GM19240 (cell line): Measurements from ENCODE around the gene ANO10.
A peak's percentile ranks its signal among the peaks of the same experiment; 100 is the strongest.
"Not testable (repeated sequence)": the region's sequence is repeated elsewhere in the genome, so short reads cannot be mapped to it uniquely, and the experiment has no call there.

ENCODE experiments used
- DNase-seq: peaks from one replicate; pipeline ENCODE4 v3.0.0; 2011; ENCODE audit warnings: low spot score; ENCODE audit not compliant: insufficient read length

Gene ANO10

DNA sequence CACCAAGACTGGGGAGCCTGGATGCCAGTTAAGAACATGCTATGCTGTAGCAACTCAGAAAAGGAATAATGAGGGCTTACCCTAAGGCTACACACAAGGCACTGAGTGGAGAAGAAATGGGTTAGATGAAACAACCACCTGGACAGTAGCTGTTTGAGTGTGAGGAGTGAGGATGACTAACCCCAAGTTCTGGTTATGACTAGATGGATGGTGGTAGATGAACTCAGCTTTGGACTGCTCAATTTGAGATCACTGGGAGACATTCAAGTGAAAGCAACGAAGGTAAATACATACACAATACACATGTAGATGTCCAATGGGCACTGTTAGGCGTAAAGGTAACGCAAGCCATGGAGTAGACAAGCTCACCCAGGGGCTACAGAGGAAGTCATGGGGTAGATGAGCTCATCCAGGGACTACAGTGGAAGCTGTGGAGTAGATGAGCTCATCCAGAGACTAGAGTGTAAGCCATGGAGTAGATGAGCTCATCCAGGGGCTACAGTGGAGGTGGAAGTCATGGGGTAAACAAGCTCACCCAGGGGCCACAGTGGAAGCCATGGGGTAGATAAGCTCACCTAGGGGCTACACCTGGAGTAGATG is 98.3 kb downstream of the ANO10 start:
- peak; percentile 14 for DNase-seq

DNA sequence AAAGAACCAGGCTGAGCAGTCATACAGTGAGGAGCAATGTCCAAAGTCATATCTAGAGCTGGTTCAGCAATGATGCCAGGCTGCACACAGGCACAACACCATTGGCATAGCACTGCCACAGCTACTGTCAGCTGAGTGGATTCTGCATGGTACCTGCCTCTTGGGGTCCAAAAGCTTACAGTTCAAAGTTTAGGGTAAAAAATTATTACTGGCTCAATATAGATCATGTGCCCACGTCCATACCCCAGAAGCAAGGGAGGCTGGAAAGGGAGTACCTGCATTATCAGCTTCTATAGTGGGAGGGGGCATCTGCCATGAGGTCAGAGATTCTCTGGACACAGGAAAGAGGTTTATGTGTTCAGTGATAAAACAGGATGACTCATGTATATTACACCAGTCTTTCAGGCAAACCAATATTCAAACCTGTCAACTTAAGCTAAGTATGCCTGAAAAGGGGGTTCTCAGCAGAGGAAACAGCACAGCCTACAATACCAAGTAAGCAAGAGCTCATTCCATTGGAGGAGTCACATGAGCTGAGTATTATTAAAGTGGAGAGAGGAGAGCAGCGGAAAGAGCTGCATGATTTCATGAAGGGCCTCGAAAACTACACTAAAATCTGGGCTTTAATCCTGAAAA is 99.0 kb downstream of the ANO10 start:
- no peak for DNase-seq

DNA sequence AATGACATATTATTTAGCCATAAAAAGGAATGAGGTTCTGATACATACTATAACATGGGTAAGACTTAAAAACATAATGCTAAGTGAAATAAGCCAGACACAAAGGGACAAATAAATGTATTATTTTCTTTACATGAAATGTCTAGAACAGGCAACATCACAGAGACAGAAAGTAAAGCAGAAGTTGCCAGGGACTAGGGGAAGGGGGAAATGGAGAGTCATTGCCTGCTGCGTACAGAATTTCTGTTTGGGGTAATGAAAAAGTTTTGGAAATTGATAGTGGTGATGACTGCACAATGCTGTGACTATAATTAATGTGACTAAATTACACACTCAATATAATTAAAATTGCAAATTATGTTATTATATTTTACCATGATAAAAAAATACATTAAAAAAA is 99.9 kb downstream of the ANO10 start:
- no peak for DNase-seq

DNA sequence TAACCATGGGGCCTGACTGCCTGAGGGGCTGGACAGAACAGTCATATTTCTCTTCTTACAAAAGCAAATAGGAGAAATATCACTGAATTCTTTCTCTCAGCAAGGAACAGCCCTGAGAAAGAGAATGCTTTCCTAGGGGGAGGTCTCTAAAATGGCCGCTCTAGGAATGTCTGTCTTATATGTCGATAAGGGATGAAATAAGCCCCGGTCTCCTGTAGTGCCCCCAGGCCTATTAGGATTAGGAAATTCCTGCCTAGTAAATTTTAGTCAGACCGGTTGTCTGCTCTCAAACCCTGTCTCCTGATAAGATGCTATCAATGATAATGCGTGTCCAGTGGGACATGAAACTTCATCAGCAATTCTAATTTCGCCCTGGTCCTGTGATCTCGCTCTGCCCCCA is 103.3 kb downstream of the ANO10 start:
- not testable (repeated sequence) for DNase-seq

DNA sequence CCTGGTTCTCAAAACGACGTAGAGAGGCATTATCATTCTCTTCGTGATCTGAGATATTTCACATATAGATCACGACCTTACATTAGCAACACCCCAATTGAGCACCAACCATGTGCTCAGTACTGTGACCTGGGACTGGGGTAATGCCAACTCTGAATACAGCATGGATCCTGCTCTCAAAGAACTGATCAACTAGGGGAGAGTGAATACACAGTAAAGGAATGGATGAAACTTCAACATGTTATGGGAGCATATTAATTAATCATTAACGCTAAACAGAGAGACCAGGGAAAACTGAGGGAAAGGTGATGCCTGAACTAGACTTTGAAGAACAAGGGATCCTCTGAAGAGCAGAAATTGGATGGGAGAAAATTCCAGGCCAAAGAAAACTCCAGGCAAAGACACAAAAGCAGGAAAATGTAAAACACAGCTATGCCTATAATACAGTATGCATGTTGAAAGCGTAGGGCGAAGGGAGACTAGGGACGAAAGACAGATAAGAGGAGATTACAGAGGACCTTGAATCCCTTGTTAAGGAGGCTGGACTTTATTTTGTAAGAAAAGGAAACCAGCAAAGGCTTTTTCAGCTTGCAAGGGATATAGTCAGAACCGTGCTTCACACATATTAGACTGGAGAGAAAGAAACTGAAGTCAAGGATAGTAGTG is 105.7 kb downstream of the ANO10 start:
- no peak for DNase-seq

DNA sequence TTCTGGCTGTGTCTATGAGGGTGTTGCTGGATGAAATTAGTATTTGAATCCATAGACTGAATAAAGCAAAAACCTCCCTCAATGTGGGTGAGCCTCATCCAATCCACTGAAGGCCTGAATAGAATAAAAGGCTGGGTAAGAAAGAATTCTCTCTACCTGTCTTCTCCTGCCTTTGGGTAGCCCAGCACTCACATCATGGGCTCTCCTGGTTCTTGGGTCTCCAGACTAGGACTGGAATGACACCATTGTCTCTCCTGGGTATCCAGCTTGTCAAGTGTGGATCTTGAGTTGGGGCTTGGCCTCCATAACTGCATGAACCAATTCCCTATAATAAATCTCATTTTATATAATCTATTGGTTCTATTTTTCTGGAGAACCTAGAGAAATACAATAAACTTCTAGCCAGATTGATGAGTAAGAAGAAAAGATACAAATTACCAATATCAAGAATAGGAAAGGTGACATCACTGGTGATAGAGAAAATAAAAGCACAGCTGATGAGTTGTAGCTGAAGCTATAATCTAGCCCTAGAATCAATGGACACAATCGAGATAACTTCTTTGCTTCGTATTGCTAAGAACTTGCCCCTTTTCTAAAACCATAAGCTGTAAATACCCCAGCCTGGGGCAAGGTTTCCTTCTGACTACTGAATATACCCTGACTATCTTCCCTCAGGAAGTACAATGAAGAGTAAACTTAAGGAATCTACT is 106.4 kb downstream of the ANO10 start:
- no peak for DNase-seq

DNA sequence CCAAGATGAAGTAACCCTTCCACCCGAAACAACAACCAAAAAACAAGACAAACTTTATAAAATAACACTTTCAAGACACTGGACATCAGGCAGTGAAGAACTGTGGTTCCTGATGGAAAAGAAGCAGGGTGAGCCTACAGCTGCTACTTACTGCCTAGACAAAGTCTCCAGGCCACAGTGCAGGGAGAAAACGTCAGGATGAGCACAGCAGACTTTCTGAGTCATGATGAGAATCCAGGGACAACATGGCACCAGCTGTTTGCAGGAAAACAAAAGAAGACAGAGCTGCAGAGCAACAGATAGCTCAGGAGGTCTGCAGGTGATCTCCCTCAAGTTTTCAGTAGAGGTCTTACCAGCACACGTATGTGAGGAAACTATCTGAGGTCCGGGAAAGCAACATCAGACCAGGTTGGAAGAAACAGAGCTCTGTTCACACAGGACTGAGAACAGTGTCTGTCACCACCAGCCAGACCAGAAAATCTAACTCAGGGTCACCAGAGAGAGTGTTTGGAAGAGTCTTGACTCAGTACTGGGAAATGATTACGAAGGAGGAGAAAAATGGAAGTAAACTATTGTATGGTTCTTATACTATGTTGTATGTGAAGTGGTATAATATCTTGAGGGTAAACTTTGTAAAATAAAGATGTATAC is 108.9 kb downstream of the ANO10 start:
- DNase-seq: no peak

DNA sequence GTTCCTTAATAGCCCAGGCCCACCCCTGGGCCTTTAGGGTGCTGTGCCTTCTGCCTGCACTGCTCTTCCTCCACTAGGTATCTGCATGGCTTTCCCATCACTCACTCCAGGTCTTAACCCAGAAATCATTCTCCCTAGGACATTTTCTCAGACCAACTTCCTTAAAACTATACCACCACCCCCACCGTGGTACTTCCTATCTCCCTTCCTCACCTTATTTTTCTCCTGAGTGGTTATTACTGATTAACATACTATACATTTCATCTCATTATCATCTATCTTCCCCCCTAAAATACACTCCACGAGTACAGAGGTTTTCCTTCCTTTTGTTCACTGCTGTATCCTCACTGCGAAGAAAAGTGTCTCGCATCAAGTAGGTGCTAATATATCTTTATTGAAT is 115.2 kb downstream of the ANO10 start:
- no peak for DNase-seq

DNA sequence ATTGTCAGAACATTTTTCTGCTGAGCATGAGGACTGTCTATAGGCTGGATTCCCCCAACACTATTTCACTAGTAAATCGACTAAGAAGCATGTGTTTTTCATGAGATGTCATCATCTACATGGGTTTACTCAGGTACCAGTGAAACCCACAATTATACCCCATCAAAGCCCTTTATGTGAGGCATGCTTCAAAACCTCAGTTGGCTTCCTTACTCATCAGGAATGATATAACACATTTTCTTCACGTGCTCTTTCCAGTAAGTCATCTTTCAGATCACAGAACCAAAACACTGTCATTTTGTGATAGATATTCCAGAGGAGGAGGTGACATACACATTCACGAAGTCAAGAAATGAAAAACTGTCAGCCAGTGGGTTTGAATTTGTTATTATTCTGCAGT is 116.5 kb downstream of the ANO10 start:
- no peak for DNase-seq

DNA sequence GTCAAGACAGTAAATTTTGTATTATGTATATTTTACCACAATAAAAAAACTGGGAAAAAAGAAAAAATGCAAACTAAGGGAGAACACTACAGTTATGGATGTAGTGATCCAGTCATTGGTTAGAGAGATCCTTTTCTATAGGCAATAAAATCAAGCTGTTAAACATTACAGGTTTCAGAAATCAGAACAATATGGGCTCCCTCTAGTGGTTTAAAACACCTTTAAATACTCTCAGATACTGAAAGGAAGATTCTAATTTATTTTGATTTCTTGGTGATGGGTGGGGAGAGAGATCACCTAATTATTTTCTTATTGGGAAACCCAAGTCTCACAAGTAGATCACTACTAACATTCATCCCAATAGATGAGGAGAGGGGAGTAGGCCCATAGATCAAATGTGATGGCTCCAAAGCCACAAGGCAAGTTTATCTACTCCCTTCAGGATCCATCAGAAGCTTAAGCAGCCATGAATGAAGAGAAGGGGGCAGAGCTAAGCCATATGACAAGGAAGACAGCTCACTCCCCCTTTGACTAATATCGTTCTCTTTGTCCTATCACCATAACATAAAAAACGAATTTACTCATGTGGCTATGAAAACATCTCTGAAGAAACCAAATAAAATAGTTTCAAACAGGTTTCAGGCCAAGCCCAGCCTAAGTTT is 118.6 kb downstream of the ANO10 start:
- no peak for DNase-seq

DNA sequence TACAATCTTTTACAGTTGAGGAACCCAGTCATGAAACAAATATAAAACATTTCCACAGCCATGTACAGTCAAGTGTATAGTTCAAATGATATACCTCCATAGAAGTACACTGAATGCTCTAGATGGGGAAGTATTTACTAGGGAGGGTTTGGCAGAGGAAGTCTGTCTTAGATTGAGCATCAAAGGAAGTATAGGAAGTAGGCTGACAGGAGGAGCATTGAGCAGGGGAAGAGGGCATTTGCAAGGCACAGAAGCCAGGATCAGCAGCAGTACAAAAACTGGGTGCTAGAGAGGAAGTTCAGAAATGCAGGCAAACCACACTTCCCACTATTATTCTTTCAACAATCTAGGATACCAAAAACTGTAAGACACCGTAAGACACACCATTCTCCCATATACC is 122.6 kb downstream of the ANO10 start:
- no peak for DNase-seq

DNA sequence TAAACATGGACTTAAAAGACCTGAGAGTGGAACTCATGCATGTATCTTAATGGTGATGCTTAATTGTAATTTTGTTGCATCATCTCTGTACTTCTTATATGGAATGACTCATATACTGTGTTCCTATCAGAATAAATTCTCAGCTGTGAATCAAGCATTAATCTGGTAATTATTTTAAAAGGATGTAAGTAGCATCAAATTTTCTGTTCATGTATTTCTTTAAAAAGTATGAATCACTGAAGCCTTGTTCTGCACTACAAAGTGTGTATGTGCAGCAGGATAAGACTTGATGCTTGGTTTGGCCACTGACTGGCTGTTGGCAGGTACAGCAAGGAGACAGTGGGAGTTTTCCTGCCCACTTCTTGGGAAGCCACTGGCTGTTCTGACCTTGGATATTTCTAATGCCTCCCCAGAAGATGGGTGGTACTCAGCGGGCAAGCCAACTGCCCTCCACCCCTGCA is 123.9 kb downstream of the ANO10 start:
- no peak for DNase-seq

DNA sequence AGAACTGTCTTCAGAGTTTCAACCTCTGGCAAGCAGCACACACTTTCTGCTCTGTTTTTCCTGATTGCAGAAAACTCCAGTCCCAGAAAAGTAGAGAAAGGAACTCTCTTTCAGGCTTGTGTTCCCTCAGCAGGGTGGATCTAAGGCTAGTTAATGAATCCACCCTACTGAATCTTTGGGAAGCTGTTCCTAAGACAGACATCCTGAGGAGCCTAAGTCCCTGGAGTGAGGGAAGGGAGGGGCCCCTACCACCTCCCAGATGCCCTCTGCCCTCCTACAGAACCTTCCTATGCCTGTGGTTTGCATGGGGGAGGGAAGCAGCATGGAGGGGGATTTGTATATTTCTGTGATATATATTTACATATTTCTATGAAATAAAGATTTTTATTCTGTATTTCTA is 124.4 kb downstream of the ANO10 start:
- no peak for DNase-seq

DNA sequence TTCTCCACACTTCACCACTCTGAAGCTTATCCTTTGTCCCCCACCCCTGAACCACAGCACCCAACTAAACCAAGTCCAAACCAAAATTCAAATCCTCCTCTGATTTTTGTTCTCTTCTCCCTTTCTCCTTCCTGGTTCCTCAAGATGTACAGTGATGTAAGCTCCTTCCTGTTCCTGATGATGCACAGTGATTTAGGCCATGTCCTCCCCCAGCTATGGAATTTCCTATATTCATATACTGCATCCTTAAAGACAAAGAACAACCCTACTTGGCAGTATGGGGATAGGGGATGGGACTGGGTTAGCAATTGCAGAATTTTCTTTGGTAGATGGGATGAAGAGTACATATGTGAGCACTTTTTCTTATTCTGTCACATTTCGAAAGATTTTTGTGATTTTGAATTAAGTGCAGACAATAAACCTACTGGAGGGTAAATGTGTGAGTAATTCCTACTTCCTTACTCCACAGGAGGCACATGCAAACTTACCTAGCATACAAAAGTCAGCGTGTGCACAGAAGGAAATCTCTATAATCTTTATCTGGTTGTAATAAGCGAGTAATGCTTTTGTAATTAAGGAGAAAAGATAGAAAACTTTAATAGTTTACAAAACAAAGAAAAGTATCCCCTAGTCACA is 125.0 kb downstream of the ANO10 start:
- no peak for DNase-seq

DNA sequence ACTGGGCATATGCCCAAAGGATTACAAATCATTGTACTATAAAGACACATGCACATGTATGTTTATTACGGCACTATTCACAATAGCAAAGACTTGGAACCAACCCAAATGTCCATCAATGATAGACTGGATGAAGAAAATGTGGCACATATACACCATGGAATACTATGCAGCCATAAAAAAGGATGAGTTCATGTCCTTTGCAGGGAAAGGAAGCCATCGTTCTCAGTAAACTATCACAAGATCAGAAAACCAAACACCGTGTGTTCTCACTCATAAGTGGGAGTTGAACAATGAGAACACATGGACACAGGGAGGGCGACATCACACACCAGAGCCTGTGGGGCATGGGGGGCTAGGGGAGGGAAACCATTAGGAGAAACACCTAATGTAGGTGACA is 128.9 kb downstream of the ANO10 start:
- DNase-seq: not testable (repeated sequence)

DNA sequence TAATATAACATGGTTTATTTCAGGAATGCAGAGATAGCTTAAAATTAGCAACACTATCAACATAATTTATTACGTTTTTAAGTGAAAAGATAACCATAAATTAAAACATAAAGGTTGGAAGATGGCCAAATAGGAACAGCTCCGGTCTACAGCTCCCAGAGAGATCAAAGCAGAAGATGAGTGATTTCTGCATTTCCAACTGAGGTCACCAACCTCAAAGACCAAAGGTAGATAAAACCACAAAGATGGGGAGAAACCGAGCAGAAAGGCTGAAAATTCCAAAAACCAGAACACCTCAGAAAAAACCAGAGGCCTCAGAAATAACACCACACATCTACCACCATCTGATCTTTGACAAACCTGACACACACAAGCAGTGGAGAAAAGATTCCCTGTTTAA is 130.0 kb downstream of the ANO10 start:
- not testable (repeated sequence) for DNase-seq

DNA sequence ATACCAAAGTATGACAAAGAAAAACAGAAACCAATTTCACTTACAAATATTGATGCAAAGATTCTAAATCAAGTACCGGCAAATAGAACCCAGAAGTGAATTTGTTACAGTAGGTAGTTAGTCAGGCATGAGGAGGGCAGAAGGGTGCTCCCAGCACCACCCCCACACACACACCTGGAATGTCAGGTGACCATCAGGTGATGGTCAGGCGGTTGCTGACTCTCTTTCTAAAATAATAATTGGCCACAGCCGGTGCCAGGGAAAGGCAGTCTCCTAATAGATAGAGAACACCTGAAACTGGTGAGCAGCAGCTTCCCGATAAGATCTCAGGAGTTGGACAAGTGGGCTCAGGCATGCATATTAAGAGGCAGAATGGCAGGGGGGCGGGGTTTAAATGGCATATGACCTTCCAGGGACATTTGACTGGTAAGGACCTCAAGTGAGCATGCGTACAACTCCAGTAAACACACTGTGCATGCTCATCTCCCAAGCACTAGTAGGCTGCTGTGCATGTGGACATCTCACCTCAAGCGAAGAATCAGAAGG is 131.1 kb downstream of the ANO10 start:
- DNase-seq: no peak

DNA sequence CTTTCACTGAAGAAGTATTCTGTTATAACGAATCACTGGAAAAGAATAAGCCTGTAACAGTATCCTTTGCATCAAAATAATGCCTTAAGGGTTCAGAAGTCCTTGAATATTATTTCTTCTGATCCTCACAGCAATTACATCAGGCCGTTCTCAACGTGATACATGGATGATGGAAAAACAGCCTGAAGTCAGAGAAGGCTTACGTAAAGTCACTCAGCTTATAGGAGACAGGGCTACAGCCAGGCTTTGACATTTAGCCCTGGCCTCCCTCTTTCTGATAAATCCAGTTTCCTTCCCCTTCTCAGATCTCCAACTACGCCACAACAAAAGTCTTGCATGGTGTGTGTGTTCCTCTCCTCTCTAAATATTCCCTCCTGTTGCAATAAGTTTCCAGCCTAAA is 131.9 kb downstream of the ANO10 start:
- DNase-seq: no peak

DNA sequence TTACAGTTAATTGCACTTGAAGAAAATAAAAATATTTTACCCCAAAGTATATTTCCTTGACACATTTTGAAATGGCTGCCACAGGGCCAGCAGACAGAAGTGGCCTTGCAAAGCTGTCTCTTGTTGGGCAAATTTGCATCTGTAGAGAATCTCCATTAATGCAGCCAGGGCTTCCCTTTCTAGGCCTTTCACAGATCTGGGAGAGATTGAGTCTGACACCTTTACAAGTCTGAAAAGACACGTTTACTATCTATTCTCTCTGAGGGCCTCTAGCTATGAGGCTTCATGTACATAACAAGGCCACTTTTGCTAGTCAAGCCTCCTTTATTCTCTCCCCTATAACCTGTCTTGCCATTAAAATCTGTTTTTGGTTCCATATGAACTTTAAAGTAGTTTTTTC is 135.9 kb downstream of the ANO10 start:
- DNase-seq: no peak

DNA sequence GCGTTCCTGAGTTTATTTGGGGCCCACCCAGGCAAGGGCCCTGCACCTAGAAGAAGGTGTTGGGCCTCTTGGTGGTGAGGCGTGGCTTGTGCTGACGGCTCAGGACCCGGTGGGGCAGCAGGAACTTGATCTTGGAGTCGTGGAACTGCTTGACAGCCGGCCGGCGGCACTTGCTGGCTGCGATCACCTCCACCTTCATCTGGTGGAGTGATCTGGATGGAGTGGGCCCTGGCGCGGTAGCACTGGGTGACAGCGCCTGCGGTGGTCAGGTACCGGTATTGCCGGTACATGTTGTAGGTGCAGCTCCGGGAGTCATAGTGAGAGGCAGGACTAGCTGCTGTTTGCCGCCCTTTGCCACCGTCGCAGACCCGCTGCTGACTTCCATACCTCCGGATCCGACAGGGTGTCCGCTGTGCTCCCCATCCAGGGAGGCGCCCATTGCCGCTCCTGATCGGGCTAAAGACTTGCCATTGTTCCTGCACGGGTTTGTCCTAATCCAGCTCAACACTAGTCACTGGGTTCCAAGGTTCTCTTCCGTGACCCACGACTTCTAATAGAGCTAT is 136.8 kb downstream of the ANO10 start:
- DNase-seq: no peak
